HepG2 (cell line): ENCODE data around the gene VPREB1. TPM values are rescaled to one million over a fixed set of nuclear protein-coding genes. Genes with fewer than 3 reads are reported as not detected.

Source experiments
- ATAC-seq: fragments of 200-7000 bp; cut with Tn5 transposase; 3 replicates; pipeline ENCODE4 v1.9.1; 2020; ENCODE audit warnings: mild to moderate bottlenecking, moderate library complexity
- BruUV-seq: library from RNA; stranded (reverse); fragments of 400-500 nt; replicated peaks from 2 replicates; lab custom pipeline; 2021; lab: Mats Ljungman, UMichigan
- CTCF ChIA-PET: fragments of 300-600 bp; formaldehyde crosslinking; extraction: SDS; loops from one replicate; lab custom pipeline; 2021; ENCODE audit warnings: low total read pairs, inconsistent platforms, low intra/inter-chr PET ratio; lab: Yijun Ruan, JAX
- POLR2A ChIA-PET: fragments of 350-600 bp; sonication (Branson Sonifier 250); formaldehyde crosslinking; loops from one replicate; lab custom pipeline; 2020; ENCODE audit warnings: antibody characterized with exemption, inconsistent platforms; lab: Yijun Ruan, JAX
- DNase-seq: peaks from one replicate; pipeline ENCODE4 v3.0.0-alpha.2; 2015; ENCODE audit warnings: low spot score
- FAIRE-seq: peaks from 3 replicates; lab custom pipeline; 2011; peaks lifted over from hg19 to GRCh38; lab: Jason Lieb, UNC
- H2AFZ ChIP-seq: one replicate; pipeline ENCODE4 v1.6.1; 2011; ENCODE audit warnings: low read length, inconsistent platforms
- H3K27ac ChIP-seq: fragments of 300-600 bp; 3 replicates; pipeline ENCODE4 v1.8.0; 2011; ENCODE audit warnings: mixed run types, mild to moderate bottlenecking, mixed read lengths, low read length, inconsistent platforms; ENCODE audit not compliant: insufficient read depth; ENCODE audit errors: extremely low read length
- H3K27me3 ChIP-seq, 2 experiments: fragments of 200-600 bp in 1 of 2; 2 replicates in 1 of 2; 3 replicates in 1 of 2; pipeline versions ENCODE4 v1.6.0 to v1.8.0; 2011; ENCODE audit warnings: low read length in 2 of 2, mild to moderate bottlenecking in 2 of 2, moderate library complexity in 2 of 2, inconsistent platforms in 1 of 2; ENCODE audit not compliant: insufficient read depth in 2 of 2, control insufficient read depth in 1 of 2
- H3K36me3 ChIP-seq, 2 experiments: fragments of 200-600 bp in 1 of 2; replicated peaks in 1 of 2; 2 replicates in 1 of 2; 3 replicates in 1 of 2; pipeline versions ENCODE4 v1.5.1 to v1.8.0; 2011; ENCODE audit warnings: low read length in 2 of 2, inconsistent platforms in 1 of 2; ENCODE audit not compliant: insufficient read depth in 2 of 2, control insufficient read depth in 1 of 2
- H3K4me1 ChIP-seq: 2 replicates; pipeline ENCODE4 v1.5.1; 2012; ENCODE audit warnings: low read length, inconsistent platforms; ENCODE audit not compliant: insufficient read depth
- H3K4me2 ChIP-seq: 2 replicates; pipeline ENCODE4 v1.6.0; 2011; ENCODE audit warnings: low read depth, low read length, inconsistent platforms
- H3K4me3 ChIP-seq, 3 experiments: fragments of 200-600 bp in 1 of 3; sonication (generic), shearing (Covaris generic) in 1 of 3; replicated peaks in 1 of 3; 2 replicates each; pipeline ENCODE4 v1.5.1; 2011 to 2016; ENCODE audit warnings: low read length in 3 of 3, inconsistent platforms in 2 of 3, low read depth in 2 of 3, mild to moderate bottlenecking in 2 of 3, control low read depth in 1 of 3, mixed read lengths in 1 of 3; ENCODE audit not compliant: insufficient read depth in 1 of 3
- H3K79me2 ChIP-seq: one replicate; pipeline ENCODE4 v1.6.1; 2011; ENCODE audit warnings: low read length, inconsistent platforms; ENCODE audit not compliant: insufficient read depth
- H3K9ac ChIP-seq: 2 replicates; pipeline ENCODE4 v1.6.0; 2011; ENCODE audit warnings: mild to moderate bottlenecking, low read depth, low read length, inconsistent platforms; ENCODE audit not compliant: insufficient read depth
- H3K9me3 ChIP-seq: 2 replicates; pipeline ENCODE4 v1.5.1; 2012; ENCODE audit warnings: mild to moderate bottlenecking, low read length
- H4K20me1 ChIP-seq: 2 replicates; pipeline ENCODE4 v1.6.0; 2011; ENCODE audit warnings: inconsistent platforms, mild to moderate bottlenecking, low read length, moderate library complexity; ENCODE audit not compliant: insufficient read depth
- ATF1 ChIP-seq: IDR thresholded peaks from 2 replicates; pipeline ENCODE4 v1.6.1; 2016; ENCODE audit warnings: mild to moderate bottlenecking, control low read depth
- EED ChIP-seq: sonication (generic); formaldehyde crosslinking; IDR thresholded peaks from 2 replicates; pipeline ENCODE4 v1.5.0; 2020; ENCODE audit warnings: mild to moderate bottlenecking, missing genetic modification reagents
- NONO ChIP-seq, 2 experiments: fragments of 450-650 bp in 1 of 2; sonication (generic) in 1 of 2; formaldehyde crosslinking in 1 of 2; IDR thresholded peaks in 1 of 2; conservative IDR thresholded peaks in 1 of 2; 2 replicates each; pipeline versions ENCODE4 v1.6.1 to v1.8.0; 2017 to 2022; ENCODE audit warnings: mild to moderate bottlenecking in 1 of 2, missing genetic modification reagents in 1 of 2, moderate library complexity in 1 of 2
- PHF20 ChIP-seq: sonication (generic); formaldehyde crosslinking; IDR thresholded peaks from 2 replicates; pipeline ENCODE4 v1.5.0; 2020; ENCODE audit warnings: mild to moderate bottlenecking, missing genetic modification reagents
- RBM22 ChIP-seq: fragments of 200-400 bp; formaldehyde crosslinking; optimal IDR thresholded peaks from 2 replicates; pipeline ENCODE3; 2017; ENCODE audit warnings: mild to moderate bottlenecking, low read length, moderate library complexity
- REXO4 ChIP-seq: sonication (generic); formaldehyde crosslinking; IDR thresholded peaks from 2 replicates; pipeline ENCODE4 v1.8.0; 2022; ENCODE audit warnings: missing genetic modification reagents, mild to moderate bottlenecking, borderline replicate concordance
- SRSF9 ChIP-seq: fragments of 200-400 bp; formaldehyde crosslinking; IDR thresholded peaks from 2 replicates; pipeline ENCODE4 v1.6.1; 2018; ENCODE audit warnings: borderline replicate concordance, mild to moderate bottlenecking, low read depth, low read length; ENCODE audit not compliant: insufficient read depth, poor library complexity, severe bottlenecking
- TBL1XR1 ChIP-seq: fragments of 150-350 bp; IDR thresholded peaks from 2 replicates; pipeline ENCODE4 v1.6.1; 2014; ENCODE audit warnings: borderline replicate concordance, low read length; ENCODE audit not compliant: partially characterized antibody
- THAP9 ChIP-seq: sonication (generic); formaldehyde crosslinking; IDR thresholded peaks from 2 replicates; pipeline ENCODE4; 2020; ENCODE audit warnings: missing genetic modification reagents, mild to moderate bottlenecking, borderline replicate concordance
- ZNF296 ChIP-seq: sonication (generic); formaldehyde crosslinking; conservative IDR thresholded peaks from 2 replicates; pipeline ENCODE4 v1.5.0; 2020; ENCODE audit warnings: mild to moderate bottlenecking, missing genetic modification reagents
- ZNF549 ChIP-seq: sonication (generic); formaldehyde crosslinking; IDR thresholded peaks from 2 replicates; pipeline ENCODE4 v1.5.0; 2020; ENCODE audit warnings: missing genetic modification reagents
- ZNF652 ChIP-seq: IDR thresholded peaks from 2 replicates; pipeline ENCODE4 v1.6.1; 2016; ENCODE audit warnings: low read depth, borderline replicate concordance
- ZNF776 ChIP-seq: sonication (generic); formaldehyde crosslinking; IDR thresholded peaks from 2 replicates; pipeline ENCODE4 v1.4.0; 2020; ENCODE audit warnings: mild to moderate bottlenecking, missing genetic modification reagents
- ZNF841 ChIP-seq: sonication (generic); formaldehyde crosslinking; IDR thresholded peaks from 2 replicates; pipeline ENCODE4 v1.8.1; 2023; ENCODE audit warnings: missing genetic modification reagents, borderline replicate concordance
- WGBS: methylation state at CpG from one replicate; pipeline ENCODE4 v1.1.6; 2017; ENCODE audit warnings: low lambda C conversion rate; 5-methylcytosine and 5-hydroxymethylcytosine counted together
- in situ Hi-C: cut with HindIII; loops from 2 replicates; pipeline ENCODE4 v1.10.0; 2017; ENCODE audit warnings: low pct_unique_long_range_greater_than_20kb; ENCODE audit not compliant: extremely low pct_ligation_motif_present
- intact Hi-C: fragments of 100-400 bp; cut with micrococcal nuclease; formaldehyde crosslinking; loops from one replicate; pipeline ENCODE4 v1.10.0; 2022; ENCODE audit not compliant: unreplicated experiment
- polyA plus RNA-seq, 8 experiments: library from polyadenylated mRNA; depleted of rRNA in 3 of 8; stranded (reverse) in 7 of 8; unstranded in 1 of 8; fragments of >200 nt; fragmentation: Illumina TruSeq in 4 of 8; extraction: Trizol in 4 of 8; gene quantifications; 2 replicates each; pipeline versions ENCODE4 v1.2.1 to v1.2.3, GENCODE V29; 2011 to 2016; ENCODE audit warnings: low read depth in 4 of 8, missing spikeins in 1 of 8, mixed read lengths in 1 of 8; ENCODE audit not compliant: insufficient read depth in 1 of 8
- total RNA-seq, 5 experiments: library from RNA; depleted of rRNA; stranded (reverse); fragments of >200 nt; fragmentation: Illumina TruSeq; extraction: Trizol; gene quantifications; 2 replicates each; pipeline ENCODE4 v1.2.3, GENCODE V29; 2016; ENCODE audit warnings: low read depth in 1 of 5
- TF ChIP-seq, protein P1 (sequence below): sonication (generic); formaldehyde crosslinking; IDR thresholded peaks from 2 replicates; pipeline ENCODE4 v1.8.0; 2022; ENCODE audit warnings: mild to moderate bottlenecking, missing genetic modification reagents

The VPREB1 gene
- total and polyA plus RNA-seq, 2 of the 13 experiments (the other 11 are each of a cell fraction or from before 2014, with no cell fraction given) = not detected

GRCh38 chr22:22194931-22195264 lies 49.7 kb upstream of the VPREB1 start:
- ATAC-seq = no peak
- H3K36me3 ChIP-seq = no peaks in the 10 kb centered on the region
- H3K4me3 ChIP-seq = no peak overlapping the region
- BruUV-seq = no TSS peak
- no peaks in the 10 kb centered on the region for H3K9me3 ChIP-seq
- TF ChIP-seq REXO4 (CRISPR knock-in tag) (no peak), ZNF776 (no peak), ZNF549 (CRISPR knock-in tag) (no peak), THAP9 (CRISPR knock-in tag) (no peak), ZNF652 (CRISPR knock-in tag) (no peak), ATF1 (CRISPR knock-in tag) (no peak), RBM22 (no peak), NONO (IDR thresholded peaks at IDR 0.05) (no peak), NONO (CRISPR knock-in tag; conservative IDR thresholded peaks at IDR 0.05) (no peak), TBL1XR1 (no peak), SRSF9 (no peak), ZNF296 (CRISPR knock-in tag) (no peak), PHF20 (no peak), ZNF841 (no peak), EED (CRISPR knock-in tag) (no peak)
- TF ChIP-seq, protein P1, sequence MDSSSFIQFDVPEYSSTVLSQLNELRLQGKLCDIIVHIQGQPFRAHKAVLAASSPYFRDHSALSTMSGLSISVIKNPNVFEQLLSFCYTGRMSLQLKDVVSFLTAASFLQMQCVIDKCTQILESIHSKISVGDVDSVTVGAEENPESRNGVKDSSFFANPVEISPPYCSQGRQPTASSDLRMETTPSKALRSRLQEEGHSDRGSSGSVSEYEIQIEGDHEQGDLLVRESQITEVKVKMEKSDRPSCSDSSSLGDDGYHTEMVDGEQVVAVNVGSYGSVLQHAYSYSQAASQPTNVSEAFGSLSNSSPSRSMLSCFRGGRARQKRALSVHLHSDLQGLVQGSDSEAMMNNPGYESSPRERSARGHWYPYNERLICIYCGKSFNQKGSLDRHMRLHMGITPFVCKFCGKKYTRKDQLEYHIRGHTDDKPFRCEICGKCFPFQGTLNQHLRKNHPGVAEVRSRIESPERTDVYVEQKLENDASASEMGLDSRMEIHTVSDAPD (CRISPR knock-in tag) = no peak
- ChIA-PET POLR2A (no interaction called here), CTCF (interaction anchor here (0.7 to 2.2 kb wide), 4 partner anchors 11 to 165 kb away, joined by 3 to 8 read pairs (median 6); no protein-coding TSS in a partner anchor)
- H2AFZ ChIP-seq = no peak overlapping the region
- no peaks in the 10 kb centered on the region for H3K4me1 ChIP-seq
- DNase-seq = no peak
- in situ Hi-C loops (no loop called here), intact Hi-C loops (loop anchor here (2.0 kb wide), 1 partner anchor 38 kb away; no protein-coding TSS in a partner anchor)
- H3K9ac ChIP-seq = no peak overlapping the region
- FAIRE-seq = no peak
- 2% methylated on average over 2 of the region's 3 CpGs for WGBS
- H3K27me3 ChIP-seq = peaks cover 1 to 15% of the 10 kb centered on the region in 2 experiments; a peak in 4 of 5 replicates
- no peak overlapping the region for H3K27ac ChIP-seq
- H3K79me2 ChIP-seq = no peaks in the 10 kb centered on the region
- H4K20me1 ChIP-seq = no peaks in the 10 kb centered on the region
- H3K4me2 ChIP-seq = no peak overlapping the region
